GM18909 (cell line): ENCODE results near the gene SLC5A12.

Experiments
- ATAC-seq: cut with Tn5 transposase; IDR thresholded peaks from one replicate; pipeline ENCODE4 v1.9.1; 2021; ENCODE audit warnings: mild to moderate bottlenecking; ENCODE audit not compliant: unreplicated experiment, poor library complexity

The SLC5A12 gene

GRCh38 chr11:26719998-26720397 is 1.9 kb downstream of the SLC5A12 start:
- ATAC-seq: no peak

GRCh38 chr11:26719289-26719973 is 2.4 kb downstream of the SLC5A12 start:
- no peak for ATAC-seq

- ATAC-seq: no peak
These were observed 4.1 kb downstream of the SLC5A12 start for GRCh38 chr11:26717771-26718170.

GRCh38 chr11:26715133-26715532 is 6.7 kb downstream of the SLC5A12 start:
- no peak for ATAC-seq

GRCh38 chr11:26712497-26712896 is 9.4 kb downstream of the SLC5A12 start:
- no peak for ATAC-seq

GRCh38 chr11:26710489-26710888 is 11.4 kb downstream of the SLC5A12 start:
- no peak for ATAC-seq

GRCh38 chr11:26708736-26709456 is 13.0 kb downstream of the SLC5A12 start:
- ATAC-seq: no peak

GRCh38 chr11:26706181-26706580 is 15.7 kb downstream of the SLC5A12 start:
- ATAC-seq: no peak

- no peak for ATAC-seq
These were observed 17.6 kb downstream of the SLC5A12 start for GRCh38 chr11:26704249-26704648.

- no peak for ATAC-seq
These were observed 18.3 kb downstream of the SLC5A12 start for GRCh38 chr11:26703411-26704191.

- no peak for ATAC-seq
These were observed 19.5 kb downstream of the SLC5A12 start for GRCh38 chr11:26702406-26702805.

- ATAC-seq: no peak
These were observed 21.2 kb downstream of the SLC5A12 start for GRCh38 chr11:26700574-26701235.

GRCh38 chr11:26698224-26698623 is 23.6 kb downstream of the SLC5A12 start:
- ATAC-seq: no peak

- ATAC-seq: no peak
These were observed 25.5 kb downstream of the SLC5A12 start for GRCh38 chr11:26696330-26696729.

- no peak for ATAC-seq
These were observed 33.2 kb downstream of the SLC5A12 start for GRCh38 chr11:26688701-26689100.

GRCh38 chr11:26687351-26687750 is 34.5 kb downstream of the SLC5A12 start:
- no peak for ATAC-seq

- no peak for ATAC-seq
These were observed 44.3 kb downstream of the SLC5A12 start for GRCh38 chr11:26677566-26677965.

GRCh38 chr11:26676641-26677040 is 45.2 kb downstream of the SLC5A12 start:
- ATAC-seq: no peak

GRCh38 chr11:26675233-26675928 is 46.5 kb downstream of the SLC5A12 start:
- ATAC-seq: no peak

GRCh38 chr11:26665946-26666345 is 55.9 kb downstream of the SLC5A12 start:
- no peak for ATAC-seq
